H1 (cell line): ENCODE measurements around the gene HOXB4. TPM values are rescaled to one million over a fixed set of nuclear protein-coding genes. Genes with fewer than 3 reads are reported as not detected.

Experiments
- polyA plus RNA-seq, 7 experiments: library from polyadenylated mRNA; depleted of rRNA in 3 of 7; stranded (reverse) in 5 of 7; unstranded in 2 of 7; fragments of >200 nt in 5 of 7; fragments of 200-250 nt in 2 of 7; gene quantifications; 1 replicate in 5 of 7; 2 replicates in 1 of 7; 4 replicates in 1 of 7; pipeline versions ENCODE4 v1.2.1 to v1.2.3, GENCODE V29; 2011 to 2013; ENCODE audit warnings: missing spikeins in 2 of 7, mixed read lengths in 2 of 7
- total RNA-seq: library from RNA; stranded (reverse); fragmentation: NEBNext Ultra II Directional; extraction: Animal tissue kit (Norgen Biotek cat#: 25700); gene quantifications from 2 replicates; pipeline ENCODE4 v1.2.1, GENCODE V29; 2021
- TF ChIP-seq, protein P1 (sequence below): fragments of 300-600 bp; sonication (generic); IDR thresholded peaks from 2 replicates; pipeline ENCODE4 v1.7.1; 2012; ENCODE audit warnings: low read length, moderate library complexity, mild to moderate bottlenecking, inconsistent platforms; ENCODE audit not compliant: insufficient replicate concordance

Gene HOXB4
- total and polyA plus RNA-seq, 2 of the 8 experiments (the other 6 are each of a cell fraction or from before 2014, with no cell fraction given): not detected

DNA sequence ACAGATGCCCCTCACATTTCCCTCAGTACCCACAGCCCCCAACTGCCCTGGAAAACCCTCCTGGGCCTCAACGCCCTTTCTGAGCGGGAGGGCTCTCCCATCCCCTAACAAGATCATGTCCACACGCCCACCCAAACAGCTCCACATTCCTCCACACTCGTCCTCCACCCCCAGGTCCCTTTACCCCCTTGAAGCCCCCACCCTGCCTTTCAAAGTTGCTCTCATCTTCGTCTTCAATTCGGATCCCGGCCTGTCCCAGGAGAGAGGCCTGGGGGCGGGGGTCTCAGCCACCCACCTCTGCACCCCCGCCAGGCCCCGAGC is 14.3 kb downstream of the HOXB4 start (continued):
- TF ChIP-seq, protein P1, sequence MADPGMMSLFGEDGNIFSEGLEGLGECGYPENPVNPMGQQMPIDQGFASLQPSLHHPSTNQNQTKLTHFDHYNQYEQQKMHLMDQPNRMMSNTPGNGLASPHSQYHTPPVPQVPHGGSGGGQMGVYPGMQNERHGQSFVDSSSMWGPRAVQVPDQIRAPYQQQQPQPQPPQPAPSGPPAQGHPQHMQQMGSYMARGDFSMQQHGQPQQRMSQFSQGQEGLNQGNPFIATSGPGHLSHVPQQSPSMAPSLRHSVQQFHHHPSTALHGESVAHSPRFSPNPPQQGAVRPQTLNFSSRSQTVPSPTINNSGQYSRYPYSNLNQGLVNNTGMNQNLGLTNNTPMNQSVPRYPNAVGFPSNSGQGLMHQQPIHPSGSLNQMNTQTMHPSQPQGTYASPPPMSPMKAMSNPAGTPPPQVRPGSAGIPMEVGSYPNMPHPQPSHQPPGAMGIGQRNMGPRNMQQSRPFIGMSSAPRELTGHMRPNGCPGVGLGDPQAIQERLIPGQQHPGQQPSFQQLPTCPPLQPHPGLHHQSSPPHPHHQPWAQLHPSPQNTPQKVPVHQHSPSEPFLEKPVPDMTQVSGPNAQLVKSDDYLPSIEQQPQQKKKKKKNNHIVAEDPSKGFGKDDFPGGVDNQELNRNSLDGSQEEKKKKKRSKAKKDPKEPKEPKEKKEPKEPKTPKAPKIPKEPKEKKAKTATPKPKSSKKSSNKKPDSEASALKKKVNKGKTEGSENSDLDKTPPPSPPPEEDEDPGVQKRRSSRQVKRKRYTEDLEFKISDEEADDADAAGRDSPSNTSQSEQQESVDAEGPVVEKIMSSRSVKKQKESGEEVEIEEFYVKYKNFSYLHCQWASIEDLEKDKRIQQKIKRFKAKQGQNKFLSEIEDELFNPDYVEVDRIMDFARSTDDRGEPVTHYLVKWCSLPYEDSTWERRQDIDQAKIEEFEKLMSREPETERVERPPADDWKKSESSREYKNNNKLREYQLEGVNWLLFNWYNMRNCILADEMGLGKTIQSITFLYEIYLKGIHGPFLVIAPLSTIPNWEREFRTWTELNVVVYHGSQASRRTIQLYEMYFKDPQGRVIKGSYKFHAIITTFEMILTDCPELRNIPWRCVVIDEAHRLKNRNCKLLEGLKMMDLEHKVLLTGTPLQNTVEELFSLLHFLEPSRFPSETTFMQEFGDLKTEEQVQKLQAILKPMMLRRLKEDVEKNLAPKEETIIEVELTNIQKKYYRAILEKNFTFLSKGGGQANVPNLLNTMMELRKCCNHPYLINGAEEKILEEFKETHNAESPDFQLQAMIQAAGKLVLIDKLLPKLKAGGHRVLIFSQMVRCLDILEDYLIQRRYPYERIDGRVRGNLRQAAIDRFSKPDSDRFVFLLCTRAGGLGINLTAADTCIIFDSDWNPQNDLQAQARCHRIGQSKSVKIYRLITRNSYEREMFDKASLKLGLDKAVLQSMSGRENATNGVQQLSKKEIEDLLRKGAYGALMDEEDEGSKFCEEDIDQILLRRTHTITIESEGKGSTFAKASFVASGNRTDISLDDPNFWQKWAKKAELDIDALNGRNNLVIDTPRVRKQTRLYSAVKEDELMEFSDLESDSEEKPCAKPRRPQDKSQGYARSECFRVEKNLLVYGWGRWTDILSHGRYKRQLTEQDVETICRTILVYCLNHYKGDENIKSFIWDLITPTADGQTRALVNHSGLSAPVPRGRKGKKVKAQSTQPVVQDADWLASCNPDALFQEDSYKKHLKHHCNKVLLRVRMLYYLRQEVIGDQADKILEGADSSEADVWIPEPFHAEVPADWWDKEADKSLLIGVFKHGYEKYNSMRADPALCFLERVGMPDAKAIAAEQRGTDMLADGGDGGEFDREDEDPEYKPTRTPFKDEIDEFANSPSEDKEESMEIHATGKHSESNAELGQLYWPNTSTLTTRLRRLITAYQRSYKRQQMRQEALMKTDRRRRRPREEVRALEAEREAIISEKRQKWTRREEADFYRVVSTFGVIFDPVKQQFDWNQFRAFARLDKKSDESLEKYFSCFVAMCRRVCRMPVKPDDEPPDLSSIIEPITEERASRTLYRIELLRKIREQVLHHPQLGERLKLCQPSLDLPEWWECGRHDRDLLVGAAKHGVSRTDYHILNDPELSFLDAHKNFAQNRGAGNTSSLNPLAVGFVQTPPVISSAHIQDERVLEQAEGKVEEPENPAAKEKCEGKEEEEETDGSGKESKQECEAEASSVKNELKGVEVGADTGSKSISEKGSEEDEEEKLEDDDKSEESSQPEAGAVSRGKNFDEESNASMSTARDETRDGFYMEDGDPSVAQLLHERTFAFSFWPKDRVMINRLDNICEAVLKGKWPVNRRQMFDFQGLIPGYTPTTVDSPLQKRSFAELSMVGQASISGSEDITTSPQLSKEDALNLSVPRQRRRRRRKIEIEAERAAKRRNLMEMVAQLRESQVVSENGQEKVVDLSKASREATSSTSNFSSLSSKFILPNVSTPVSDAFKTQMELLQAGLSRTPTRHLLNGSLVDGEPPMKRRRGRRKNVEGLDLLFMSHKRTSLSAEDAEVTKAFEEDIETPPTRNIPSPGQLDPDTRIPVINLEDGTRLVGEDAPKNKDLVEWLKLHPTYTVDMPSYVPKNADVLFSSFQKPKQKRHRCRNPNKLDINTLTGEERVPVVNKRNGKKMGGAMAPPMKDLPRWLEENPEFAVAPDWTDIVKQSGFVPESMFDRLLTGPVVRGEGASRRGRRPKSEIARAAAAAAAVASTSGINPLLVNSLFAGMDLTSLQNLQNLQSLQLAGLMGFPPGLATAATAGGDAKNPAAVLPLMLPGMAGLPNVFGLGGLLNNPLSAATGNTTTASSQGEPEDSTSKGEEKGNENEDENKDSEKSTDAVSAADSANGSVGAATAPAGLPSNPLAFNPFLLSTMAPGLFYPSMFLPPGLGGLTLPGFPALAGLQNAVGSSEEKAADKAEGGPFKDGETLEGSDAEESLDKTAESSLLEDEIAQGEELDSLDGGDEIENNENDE: no peak
